GM23248 (cell line): ENCODE results near the gene RPEL1. TPM values are rescaled to one million over a fixed set of nuclear protein-coding genes. Genes with fewer than 3 reads are reported as not detected.

Experiments used
- DNase-seq: peaks from one replicate; pipeline ENCODE4 v3.0.0-alpha.2; 2015
- H2AFZ ChIP-seq: fragments of 200-600 bp; sonication (generic); 2 replicates; pipeline ENCODE4 v1.6.1; 2016; ENCODE audit warnings: antibody characterized with exemption
- H3F3A ChIP-seq: fragments of 200-600 bp; sonication (generic); 2 replicates; pipeline ENCODE4 v1.6.1; 2016; ENCODE audit warnings: mild to moderate bottlenecking, antibody characterized with exemption, mixed run types; ENCODE audit not compliant: insufficient read depth
- H3K27ac ChIP-seq: fragments of 200-600 bp; sonication (generic); 2 replicates; pipeline ENCODE4 v1.5.1; 2016; ENCODE audit warnings: mild to moderate bottlenecking
- H3K27me3 ChIP-seq: fragments of 200-600 bp; sonication (generic); replicated peaks from 2 replicates; pipeline ENCODE4 v1.6.1; 2016; ENCODE audit warnings: mild to moderate bottlenecking; ENCODE audit not compliant: insufficient read depth
- H3K36me3 ChIP-seq: fragments of 200-600 bp; sonication (generic); 2 replicates; pipeline ENCODE4 v1.6.1; 2016; ENCODE audit warnings: low read depth, mild to moderate bottlenecking
- H3K4me1 ChIP-seq: fragments of 200-600 bp; sonication (generic); 2 replicates; pipeline ENCODE4 v1.6.1; 2016; ENCODE audit warnings: mild to moderate bottlenecking; ENCODE audit not compliant: insufficient read depth
- H3K4me2 ChIP-seq: fragments of 200-600 bp; sonication (generic); one replicate; pipeline ENCODE4 v1.6.1; 2016; ENCODE audit warnings: mild to moderate bottlenecking; ENCODE audit not compliant: unreplicated experiment
- H3K4me3 ChIP-seq: fragments of 200-600 bp; sonication (generic); 2 replicates; pipeline ENCODE4 v1.5.1; 2016; ENCODE audit warnings: mild to moderate bottlenecking
- H3K79me2 ChIP-seq: fragments of 200-600 bp; sonication (generic); 2 replicates; pipeline ENCODE4 v1.6.1; 2016; ENCODE audit warnings: mild to moderate bottlenecking; ENCODE audit not compliant: insufficient read depth
- H3K9ac ChIP-seq: fragments of 200-600 bp; sonication (generic); 2 replicates; pipeline ENCODE4 v1.6.1; 2016; ENCODE audit warnings: mild to moderate bottlenecking
- H3K9me2 ChIP-seq: fragments of 200-600 bp; sonication (generic); 2 replicates; pipeline ENCODE4 v1.6.1; 2016; ENCODE audit warnings: mixed run types, mild to moderate bottlenecking, moderate library complexity; ENCODE audit not compliant: insufficient read depth
- H3K9me3 ChIP-seq: fragments of 200-600 bp; sonication (generic); one replicate; pipeline ENCODE4 v1.6.1; 2017; ENCODE audit warnings: low read depth
- H4K20me1 ChIP-seq: fragments of 200-600 bp; sonication (generic); 2 replicates; pipeline ENCODE4 v1.6.0; 2016; ENCODE audit not compliant: insufficient read depth
- EZH2 ChIP-seq: fragments of 200-600 bp; sonication (generic); IDR thresholded peaks from 2 replicates; pipeline ENCODE4 v1.6.1; 2018; ENCODE audit warnings: antibody characterized with exemption, mild to moderate bottlenecking; ENCODE audit not compliant: insufficient read depth, poor library complexity, severe bottlenecking
- EZH2phosphoT487 ChIP-seq: fragments of 200-600 bp; sonication (generic); IDR thresholded peaks from 2 replicates; pipeline ENCODE4 v1.6.1; 2018; ENCODE audit warnings: antibody characterized with exemption, moderate library complexity, mild to moderate bottlenecking, low read depth; ENCODE audit not compliant: insufficient read depth
- WGBS, 2 experiments: methylation state at CpG; one replicate each; pipeline ENCODE4 v1.1.6; 2015 to 2017; ENCODE audit warnings: low lambda C conversion rate in 2 of 2, low coverage in 1 of 2; ENCODE audit errors: missing lambda C conversion rate in 2 of 2; 5-methylcytosine and 5-hydroxymethylcytosine counted together
- in situ Hi-C: fragments of 300-500 bp; cut with MboI; formaldehyde crosslinking; loops from 2 replicates; pipeline ENCODE4 v1.15.0; 2020
- polyA plus RNA-seq: library from polyadenylated mRNA; unstranded; fragments of >200 nt; fragmentation: Nextera tagmentation; extraction: Ambion mirVana; gene quantifications from 2 replicates; pipeline ENCODE4 v1.2.1, GENCODE V29; 2016
- total RNA-seq: library from RNA; depleted of rRNA; stranded (reverse); fragments of >200 nt; shearing (Covaris generic); gene quantifications from 2 replicates; pipeline ENCODE4 v1.2.3, GENCODE V29; 2014

Gene RPEL1
- total and polyA plus RNA-seq, 2 experiments from 2014 or later = 0.09 TPM; not detected in 1

- Histone ChIP-seq H3K4me1 (peaks cover 45% of the 10 kb centered on the region), H3K9ac (no peak overlapping the region), H3K4me2 (no peak overlapping the region), H3K9me2 (no peaks in the 10 kb centered on the region), H3K27me3 (no peaks in the 10 kb centered on the region), H2AFZ (no peak overlapping the region), H3F3A (peaks cover 46% of the 10 kb centered on the region), H3K79me2 (no peaks in the 10 kb centered on the region), H3K4me3 (no peak overlapping the region), H4K20me1 (no peaks in the 10 kb centered on the region), H3K36me3 (no peaks in the 10 kb centered on the region), H3K27ac (no peak overlapping the region), H3K9me3 (no peaks in the 10 kb centered on the region)
- TF ChIP-seq EZH2 = no peak
- no peak for TF ChIP-seq EZH2phosphoT487
- WGBS, 2 experiments = 75 to 81% methylated on average over 1 of the region's 1 CpG
- in situ Hi-C loops = no loop called here
- peak; percentile 19 for DNase-seq
These were observed 18.3 kb upstream of the RPEL1 start for GRCh38 chr10:103227416-103227815.

- Histone ChIP-seq H3F3A (peaks cover 42% of the 10 kb centered on the region), H3K4me2 (peak overlapping the region; percentile 63), H3K4me3 (peak overlapping the region; percentile 35; the same call in 1 of the 2 replicates), H3K27me3 (no peaks in the 10 kb centered on the region), H3K27ac (peak overlapping the region; percentile 72), H4K20me1 (no peaks in the 10 kb centered on the region), H3K36me3 (no peaks in the 10 kb centered on the region), H2AFZ (peak overlapping the region; percentile 14), H3K9me3 (no peaks in the 10 kb centered on the region), H3K9me2 (no peaks in the 10 kb centered on the region), H3K79me2 (no peaks in the 10 kb centered on the region), H3K4me1 (peaks cover 53% of the 10 kb centered on the region), H3K9ac (peak overlapping the region; percentile 23)
- no peak for TF ChIP-seq EZH2
- no peak for TF ChIP-seq EZH2phosphoT487
- in situ Hi-C loops = loop anchor here (10.0 kb wide), 1 partner anchor 316 kb away; the partner anchor contains the start of gene CNNM2
- 26 to 27% methylated on average over 4 of the region's 4 CpGs for WGBS, 2 experiments
- peak; percentile 93 for DNase-seq
These were observed 14.6 kb upstream of the RPEL1 start for GRCh38 chr10:103231047-103231551.

GRCh38 chr10:103232131-103232673, 13.5 kb upstream of the RPEL1 start:
- Histone ChIP-seq H3K36me3 (no peaks in the 10 kb centered on the region), H3K4me2 (peak overlapping the region; percentile 63), H3K27me3 (no peaks in the 10 kb centered on the region), H3K79me2 (no peaks in the 10 kb centered on the region), H3K4me3 (no peak overlapping the region), H3F3A (peaks cover 38% of the 10 kb centered on the region), H3K9me3 (no peaks in the 10 kb centered on the region), H3K4me1 (peaks cover 47% of the 10 kb centered on the region), H3K9ac (no peak overlapping the region), H3K27ac (peak overlapping the region; percentile 72), H2AFZ (no peak overlapping the region), H3K9me2 (no peaks in the 10 kb centered on the region), H4K20me1 (no peaks in the 10 kb centered on the region)
- TF ChIP-seq EZH2phosphoT487 = no peak
- TF ChIP-seq EZH2 = no peak
- in situ Hi-C loops = loop anchor here (10.0 kb wide), 1 partner anchor 317 kb away; the partner anchor contains the start of gene CNNM2
- WGBS, 2 experiments = 88 to 89% methylated on average over 3 of the region's 3 CpGs
- DNase-seq = no peak

GRCh38 chr10:103232772-103233488, 12.8 kb upstream of the RPEL1 start:
- in situ Hi-C loops = loop anchor here (10.0 kb wide), 1 partner anchor 318 kb away; the partner anchor contains the start of gene CNNM2
- peaks cover 46% of the 10 kb centered on the region for H3K4me1 ChIP-seq
- H3K9me2 ChIP-seq = no peaks in the 10 kb centered on the region
- H3K27ac ChIP-seq = no peak overlapping the region
- no peaks in the 10 kb centered on the region for H3K36me3 ChIP-seq
- TF ChIP-seq EZH2 (no peak), EZH2phosphoT487 (no peak)
- peak; percentile 22 for DNase-seq
- H3K9ac ChIP-seq = no peak overlapping the region
- no peaks in the 10 kb centered on the region for H4K20me1 ChIP-seq
- no peaks in the 10 kb centered on the region for H3K9me3 ChIP-seq
- H3K4me2 ChIP-seq = no peak overlapping the region
- H3K4me3 ChIP-seq = no peak overlapping the region
- H3K27me3 ChIP-seq = no peaks in the 10 kb centered on the region
- H3K79me2 ChIP-seq = no peaks in the 10 kb centered on the region
- WGBS, 2 experiments = 73 to 75% methylated on average over 7 of the region's 7 CpGs
- 0 out of 2 replicates have a peak overlapping the region, but pooled peaks have one; percentile 28 for H2AFZ ChIP-seq
- peaks cover 37% of the 10 kb centered on the region for H3F3A ChIP-seq
